GM12878 (cell line): Measurements from ENCODE around the gene EEF1A2. TPM values are rescaled to one million over a fixed set of nuclear protein-coding genes. Genes with fewer than 3 reads are reported as not detected.

Source experiments
- ATAC-seq: fragments of 200-7000 bp; cut with Tn5 transposase; 3 replicates; pipeline ENCODE4 v1.9.1; 2020; ENCODE audit warnings: mild to moderate bottlenecking, moderate library complexity
- BruUV-seq: library from RNA; stranded (reverse); fragments of 400-500 nt; replicated peaks from 2 replicates; lab custom pipeline; 2021; lab: Mats Ljungman, UMichigan
- CTCF ChIA-PET: fragments of 300-600 bp; sonication (Branson Sonifier 250); formaldehyde crosslinking; extraction: SDS; loops from one replicate; lab custom pipeline; 2021; ENCODE audit warnings: inconsistent platforms; lab: Yijun Ruan, JAX
- POLR2A ChIA-PET: fragments of 350-600 bp; formaldehyde crosslinking; extraction: SDS; loops from one replicate; lab custom pipeline; 2021; ENCODE audit warnings: inconsistent platforms; lab: Charles Lee
- RAD21 ChIA-PET: fragments of 300-600 bp; sonication (Branson Sonifier 250); formaldehyde crosslinking; loops from one replicate; lab custom pipeline; 2023; ENCODE audit warnings: antibody characterized with exemption; ENCODE audit not compliant: unreplicated experiment; lab: Charles Lee
- SMC1A ChIA-PET: fragments of 300-600 bp; sonication (Branson Sonifier 250); formaldehyde crosslinking; loops from one replicate; lab custom pipeline; 2023; ENCODE audit not compliant: unreplicated experiment, uncharacterized antibody; lab: Charles Lee
- DNase-seq: peaks from one replicate; pipeline ENCODE4 v3.0.0-alpha.2; 2011; ENCODE audit warnings: low read depth, low spot score
- FAIRE-seq: peaks from 3 replicates; lab custom pipeline; 2011; peaks lifted over from hg19 to GRCh38; lab: Jason Lieb, UNC
- H2AFZ ChIP-seq: 2 replicates; pipeline ENCODE4 v1.6.0; 2011; ENCODE audit warnings: low read depth, low read length, control low read depth; ENCODE audit not compliant: control insufficient read depth
- H3K27ac ChIP-seq: 2 replicates; pipeline ENCODE4 v1.5.1; 2011; ENCODE audit warnings: control low read depth; ENCODE audit not compliant: control insufficient read depth, insufficient read depth
- H3K27me3 ChIP-seq, 2 experiments: replicated peaks in 1 of 2; 2 replicates each; pipeline versions ENCODE4 v1.6.0 to v1.6.1; 2011; ENCODE audit warnings: low read length in 1 of 2; ENCODE audit not compliant: control insufficient read depth in 2 of 2, insufficient read depth in 2 of 2
- H3K36me3 ChIP-seq, 2 experiments: 2 replicates each; pipeline ENCODE4 v1.5.1; 2011; ENCODE audit warnings: low read length in 1 of 2; ENCODE audit not compliant: control insufficient read depth in 2 of 2, insufficient read depth in 2 of 2
- H3K4me1 ChIP-seq: 2 replicates; pipeline ENCODE4 v1.6.1; 2011; ENCODE audit warnings: mild to moderate bottlenecking, low read length, moderate library complexity, mixed read lengths; ENCODE audit not compliant: control insufficient read depth, insufficient read depth
- H3K4me2 ChIP-seq: 2 replicates; pipeline ENCODE4 v1.6.0; 2011; ENCODE audit warnings: control low read depth; ENCODE audit not compliant: control insufficient read depth, insufficient read depth
- H3K4me3 ChIP-seq: fragments of 200-600 bp; sonication (generic); 2 replicates; pipeline ENCODE4 v1.5.1; 2016
- H3K79me2 ChIP-seq: 2 replicates; pipeline ENCODE4 v1.6.0; 2011; ENCODE audit warnings: low read length; ENCODE audit not compliant: control insufficient read depth, insufficient read depth
- H3K9ac ChIP-seq: 2 replicates; pipeline ENCODE4 v1.8.0; 2011; ENCODE audit warnings: low read length, control low read depth, mixed read lengths; ENCODE audit not compliant: control insufficient read depth, insufficient read depth
- H3K9me3 ChIP-seq: replicated peaks from 3 replicates; pipeline ENCODE4 v1.5.1; 2011; ENCODE audit warnings: mild to moderate bottlenecking, low read length; ENCODE audit not compliant: control insufficient read depth, insufficient read depth
- H4K20me1 ChIP-seq: 2 replicates; pipeline ENCODE4 v1.6.0; 2011; ENCODE audit not compliant: control insufficient read depth, insufficient read depth
- CBX3 ChIP-seq: fragments of 200-600 bp; sonication (generic); IDR thresholded peaks from 2 replicates; pipeline ENCODE4 v1.6.1; 2016; ENCODE audit warnings: low read depth, borderline replicate concordance
- CBX5 ChIP-seq: sonication (generic); IDR thresholded peaks from 2 replicates; pipeline ENCODE4 v1.6.1; 2016; ENCODE audit warnings: low read depth, moderate library complexity, mild to moderate bottlenecking, inconsistent platforms
- CHD1 ChIP-seq: IDR thresholded peaks from 2 replicates; pipeline ENCODE4 v1.6.1; 2012; ENCODE audit warnings: low read depth, low read length, improper control_type of control experiment
- CREB1 ChIP-seq: IDR thresholded peaks from 2 replicates; pipeline ENCODE4 v1.6.1; 2012; ENCODE audit warnings: low read depth, mild to moderate bottlenecking, inconsistent platforms
- HDGF ChIP-seq: fragments of 450-650 bp; IDR thresholded peaks from 2 replicates; pipeline ENCODE4 v1.6.1; 2016; ENCODE audit warnings: antibody characterized with exemption
- KLF5 ChIP-seq: fragments of 450-650 bp; IDR thresholded peaks from 2 replicates; pipeline ENCODE4 v1.6.1; 2014; ENCODE audit warnings: mild to moderate bottlenecking; ENCODE audit not compliant: partially characterized antibody
- POLR2AphosphoS5 ChIP-seq: IDR thresholded peaks from 2 replicates; pipeline ENCODE4 v1.6.1; 2011; ENCODE audit warnings: mild to moderate bottlenecking, low read length, inconsistent platforms
- RUNX3 ChIP-seq: IDR thresholded peaks from 2 replicates; pipeline ENCODE4 v1.6.1; 2012; ENCODE audit warnings: low read length, inconsistent platforms
- TCF12 ChIP-seq: IDR thresholded peaks from 2 replicates; pipeline ENCODE4 v1.6.1; 2011; ENCODE audit warnings: low read depth, mild to moderate bottlenecking, low read length
- ZNF622 ChIP-seq: fragments of 450-650 bp; IDR thresholded peaks from 2 replicates; pipeline ENCODE4 v1.6.1; 2017; ENCODE audit warnings: mild to moderate bottlenecking, inconsistent platforms
- WGBS: methylation state at CpG from one replicate; pipeline ENCODE4 v1.1.6; 2016; ENCODE audit warnings: low lambda C conversion rate; ENCODE audit not compliant: insufficient replicate concordance, insufficient coverage; ENCODE audit errors: missing lambda C conversion rate; 5-methylcytosine and 5-hydroxymethylcytosine counted together
- in situ Hi-C: fragments of 300-500 bp; cut with MboI; formaldehyde crosslinking; loops from 9 replicates; pipeline ENCODE4 v1.14.3; 2018; ENCODE audit warnings: mixed read lengths
- intact Hi-C: fragments of 100-400 bp; cut with micrococcal nuclease; formaldehyde crosslinking; loops from one replicate; pipeline ENCODE4 v1.14.2; 2022; ENCODE audit not compliant: unreplicated experiment
- polyA plus RNA-seq, 11 experiments: library from polyadenylated mRNA; depleted of rRNA in 4 of 11; unstranded in 6 of 11; stranded (reverse) in 5 of 11; fragments of >200 nt; fragmentation: Nextera tagmentation in 4 of 11; fragmentation: Illumina TruSeq in 1 of 11; extraction: Ambion mirVana in 4 of 11; extraction: Trizol in 1 of 11; gene quantifications; 1 replicate in 1 of 11; 2 replicates in 10 of 11; pipeline versions ENCODE4 v1.2.1 to v1.2.3, GENCODE V29; 2011 to 2016; ENCODE audit warnings: inconsistent platforms in 2 of 11, missing spikeins in 2 of 11, low read depth in 1 of 11
- total RNA-seq, 4 experiments: library from RNA; depleted of rRNA in 3 of 4; stranded (reverse); fragments of >200 nt in 3 of 4; fragmentation: Illumina TruSeq in 1 of 4; extraction: Trizol in 1 of 4; gene quantifications; 2 replicates each; pipeline versions ENCODE4 v1.2.1 to v1.2.3, GENCODE V29; 2013 to 2021
- TF ChIP-seq, protein P1 (sequence below): fragments of 150-350 bp; IDR thresholded peaks from 2 replicates; pipeline ENCODE4 v1.6.1; 2014; ENCODE audit warnings: mild to moderate bottlenecking, low read depth, low read length
- TF ChIP-seq, protein P2 (sequence below): fragments of 450-650 bp; IDR thresholded peaks from 2 replicates; pipeline ENCODE4 v1.6.1; 2017; ENCODE audit warnings: mild to moderate bottlenecking, moderate library complexity

Gene EEF1A2
- total and polyA plus RNA-seq, 10 of the 15 experiments (the other 5 are each of a cell fraction or from before 2014, with no cell fraction given), result 0.56 TPM; not detected in 9

DNA sequence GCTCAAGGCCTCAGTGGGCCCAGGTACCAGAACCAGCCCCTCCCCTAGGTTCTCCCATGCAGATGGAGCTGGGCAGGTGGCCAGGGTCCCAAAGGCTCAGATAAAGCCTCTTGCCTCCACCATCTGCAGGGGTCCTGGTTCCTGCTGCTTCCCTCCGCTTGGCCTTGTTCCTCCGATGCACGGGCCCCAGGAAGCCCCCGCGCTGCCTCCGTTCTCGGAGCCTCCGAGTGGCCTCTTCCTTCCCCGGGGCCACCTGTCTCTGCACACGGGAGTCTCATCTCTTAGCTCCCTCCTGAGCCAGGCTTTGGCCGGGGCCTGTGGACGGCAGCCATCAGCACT, 40.2 kb upstream of the EEF1A2 start:
- H3K27ac ChIP-seq, result no peak overlapping the region
- H2AFZ ChIP-seq, result no peak overlapping the region
- H3K9ac ChIP-seq, result no peak overlapping the region
- H3K36me3 ChIP-seq, result no peaks in the 10 kb centered on the region
- ChIA-PET SMC1A (interaction anchor here (1.0 to 2.6 kb wide), 7 partner anchors 15 to 582 kb away, joined by 3 to 13 read pairs (median 4); partner anchors contain the start of genes FNDC11 and RTEL1), POLR2A (interaction anchor here (0.8 to 1.3 kb wide), 2 partner anchors 88 to 501 kb away, joined by 3 to 4 read pairs; partner anchors contain the start of gene GMEB2), CTCF (interaction anchor here (0.6 to 2.9 kb wide), 11 partner anchors 35 to 518 kb away, joined by 3 to 25 read pairs (median 4); partner anchors contain the start of genes HELZ2, LIME1 and TPD52L2)
- H3K9me3 ChIP-seq, result no peaks in the 10 kb centered on the region
- H4K20me1 ChIP-seq, result no peaks in the 10 kb centered on the region
- H3K4me2 ChIP-seq, result no peak overlapping the region
- WGBS, result 82% methylated on average over 11 of the region's 12 CpGs
- FAIRE-seq, result no peak
- no TSS peak for BruUV-seq
- TF ChIP-seq TCF12 (no peak), CBX5 (no peak), CBX3 (no peak), CREB1 (no peak), POLR2AphosphoS5 (no peak), HDGF (no peak), CHD1 (no peak), RUNX3 (no peak), ZNF622 (no peak), KLF5 (no peak)
- TF ChIP-seq, protein P1, sequence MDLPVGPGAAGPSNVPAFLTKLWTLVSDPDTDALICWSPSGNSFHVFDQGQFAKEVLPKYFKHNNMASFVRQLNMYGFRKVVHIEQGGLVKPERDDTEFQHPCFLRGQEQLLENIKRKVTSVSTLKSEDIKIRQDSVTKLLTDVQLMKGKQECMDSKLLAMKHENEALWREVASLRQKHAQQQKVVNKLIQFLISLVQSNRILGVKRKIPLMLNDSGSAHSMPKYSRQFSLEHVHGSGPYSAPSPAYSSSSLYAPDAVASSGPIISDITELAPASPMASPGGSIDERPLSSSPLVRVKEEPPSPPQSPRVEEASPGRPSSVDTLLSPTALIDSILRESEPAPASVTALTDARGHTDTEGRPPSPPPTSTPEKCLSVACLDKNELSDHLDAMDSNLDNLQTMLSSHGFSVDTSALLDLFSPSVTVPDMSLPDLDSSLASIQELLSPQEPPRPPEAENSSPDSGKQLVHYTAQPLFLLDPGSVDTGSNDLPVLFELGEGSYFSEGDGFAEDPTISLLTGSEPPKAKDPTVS, result no peak
- TF ChIP-seq, protein P2, sequence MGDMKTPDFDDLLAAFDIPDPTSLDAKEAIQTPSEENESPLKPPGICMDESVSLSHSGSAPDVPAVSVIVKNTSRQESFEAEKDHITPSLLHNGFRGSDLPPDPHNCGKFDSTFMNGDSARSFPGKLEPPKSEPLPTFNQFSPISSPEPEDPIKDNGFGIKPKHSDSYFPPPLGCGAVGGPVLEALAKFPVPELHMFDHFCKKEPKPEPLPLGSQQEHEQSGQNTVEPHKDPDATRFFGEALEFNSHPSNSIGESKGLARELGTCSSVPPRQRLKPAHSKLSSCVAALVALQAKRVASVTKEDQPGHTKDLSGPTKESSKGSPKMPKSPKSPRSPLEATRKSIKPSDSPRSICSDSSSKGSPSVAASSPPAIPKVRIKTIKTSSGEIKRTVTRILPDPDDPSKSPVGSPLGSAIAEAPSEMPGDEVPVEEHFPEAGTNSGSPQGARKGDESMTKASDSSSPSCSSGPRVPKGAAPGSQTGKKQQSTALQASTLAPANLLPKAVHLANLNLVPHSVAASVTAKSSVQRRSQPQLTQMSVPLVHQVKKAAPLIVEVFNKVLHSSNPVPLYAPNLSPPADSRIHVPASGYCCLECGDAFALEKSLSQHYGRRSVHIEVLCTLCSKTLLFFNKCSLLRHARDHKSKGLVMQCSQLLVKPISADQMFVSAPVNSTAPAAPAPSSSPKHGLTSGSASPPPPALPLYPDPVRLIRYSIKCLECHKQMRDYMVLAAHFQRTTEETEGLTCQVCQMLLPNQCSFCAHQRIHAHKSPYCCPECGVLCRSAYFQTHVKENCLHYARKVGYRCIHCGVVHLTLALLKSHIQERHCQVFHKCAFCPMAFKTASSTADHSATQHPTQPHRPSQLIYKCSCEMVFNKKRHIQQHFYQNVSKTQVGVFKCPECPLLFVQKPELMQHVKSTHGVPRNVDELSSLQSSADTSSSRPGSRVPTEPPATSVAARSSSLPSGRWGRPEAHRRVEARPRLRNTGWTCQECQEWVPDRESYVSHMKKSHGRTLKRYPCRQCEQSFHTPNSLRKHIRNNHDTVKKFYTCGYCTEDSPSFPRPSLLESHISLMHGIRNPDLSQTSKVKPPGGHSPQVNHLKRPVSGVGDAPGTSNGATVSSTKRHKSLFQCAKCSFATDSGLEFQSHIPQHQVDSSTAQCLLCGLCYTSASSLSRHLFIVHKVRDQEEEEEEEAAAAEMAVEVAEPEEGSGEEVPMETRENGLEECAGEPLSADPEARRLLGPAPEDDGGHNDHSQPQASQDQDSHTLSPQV, result no peak
- TF ChIP-seq, all 136 proteins: peak for 0
- Histone ChIP-seq H3K79me2 (no peaks in the 10 kb centered on the region), H3K4me3 (no peak overlapping the region), H3K27me3 (no peaks in the 10 kb centered on the region), H3K4me1 (peaks cover 26% of the 10 kb centered on the region)
- in situ Hi-C loops (no loop called here), intact Hi-C loops (loop anchor here (2.0 to 5.0 kb wide), 5 partner anchors 40 to 583 kb away; partner anchors contain the start of gene GMEB2)
- RAD21 ChIA-PET, result interaction anchor here (0.7 to 3.2 kb wide), 12 partner anchors 12 to 458 kb away, joined by 4 to 41 read pairs (median 16); partner anchors contain the start of genes GMEB2, HELZ2, PPDPF and RTEL1
- DNase-seq, result no peak
- no peak for ATAC-seq
